Adrenal gland (tissue), 5 donors: Measurements from ENCODE around the gene RHPN2.

Experiments
- POLR2A ChIP-seq, 2 donors: fragments of 450-650 bp; IDR thresholded peaks; one replicate each; pipeline ENCODE4 v1.6.1; 2017; ENCODE audit warnings: antibody characterized with exemption in 2 of 2, mild to moderate bottlenecking in 2 of 2, moderate library complexity in 1 of 2
- TF ChIP-seq, protein P1 (sequence below), 6 experiments: fragments of 450-650 bp in 4 of 6; fragments of 200-600 bp in 2 of 6; sonication (generic) in 1 of 6; IDR thresholded peaks; 1 replicate in 5 of 6; 2 replicates in 1 of 6; pipeline versions ENCODE4 v1.5.1 to v1.8.0; 2016 to 2021; ENCODE audit warnings: antibody characterized with exemption in 6 of 6, mild to moderate bottlenecking in 2 of 6, moderate library complexity in 1 of 6
- donor health status: DM: no; HTN: no; CAD: no.

DNA sequence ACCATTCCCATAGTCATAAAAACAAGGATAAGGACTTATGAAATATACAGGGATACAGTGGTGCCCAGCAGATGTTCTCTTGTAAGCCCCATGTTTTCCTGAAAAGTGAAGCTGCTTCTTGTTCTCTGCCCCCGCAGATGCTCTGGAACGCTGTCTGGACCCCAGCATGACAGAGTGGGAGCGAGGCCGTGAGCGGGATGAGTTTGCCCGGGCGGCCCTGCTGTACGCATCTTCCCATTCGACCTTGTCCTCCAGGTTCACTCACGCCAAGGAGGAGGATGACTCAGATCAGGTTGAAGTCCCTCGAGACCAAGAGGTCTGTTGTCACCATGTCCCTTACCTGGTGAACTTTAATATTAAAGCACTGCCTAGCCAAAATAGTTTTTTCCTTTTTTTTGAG, 46.9 kb upstream of the RHPN2 start:
- TF ChIP-seq, protein P1, sequence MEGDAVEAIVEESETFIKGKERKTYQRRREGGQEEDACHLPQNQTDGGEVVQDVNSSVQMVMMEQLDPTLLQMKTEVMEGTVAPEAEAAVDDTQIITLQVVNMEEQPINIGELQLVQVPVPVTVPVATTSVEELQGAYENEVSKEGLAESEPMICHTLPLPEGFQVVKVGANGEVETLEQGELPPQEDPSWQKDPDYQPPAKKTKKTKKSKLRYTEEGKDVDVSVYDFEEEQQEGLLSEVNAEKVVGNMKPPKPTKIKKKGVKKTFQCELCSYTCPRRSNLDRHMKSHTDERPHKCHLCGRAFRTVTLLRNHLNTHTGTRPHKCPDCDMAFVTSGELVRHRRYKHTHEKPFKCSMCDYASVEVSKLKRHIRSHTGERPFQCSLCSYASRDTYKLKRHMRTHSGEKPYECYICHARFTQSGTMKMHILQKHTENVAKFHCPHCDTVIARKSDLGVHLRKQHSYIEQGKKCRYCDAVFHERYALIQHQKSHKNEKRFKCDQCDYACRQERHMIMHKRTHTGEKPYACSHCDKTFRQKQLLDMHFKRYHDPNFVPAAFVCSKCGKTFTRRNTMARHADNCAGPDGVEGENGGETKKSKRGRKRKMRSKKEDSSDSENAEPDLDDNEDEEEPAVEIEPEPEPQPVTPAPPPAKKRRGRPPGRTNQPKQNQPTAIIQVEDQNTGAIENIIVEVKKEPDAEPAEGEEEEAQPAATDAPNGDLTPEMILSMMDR (IDR thresholded peaks at IDR 0.05) = no peak
- TF ChIP-seq POLR2A (IDR thresholded peaks at IDR 0.05) = no peak
